Measurements from ENCODE around the gene CSNK1D. TPM values are rescaled to one million over a fixed set of nuclear protein-coding genes. Genes with fewer than 3 reads are reported as not detected.

CSNK1D gene
- 100 to 1,000 TPM; 125 to 139 (median 134) TPM for polyA plus RNA-seq (ENCODE audit: insufficient read length in 3 of 3)
- long read RNA-seq, donor 1, transcript CSNK1D-203 (10 exons, 2,047 nt): major isoform, 13 of 20 reads
- long read RNA-seq, donor 1, partial matches to known transcripts: 0 of 20 reads
- long read RNA-seq, donor 1, other reads (novel, unspliced or antisense): 0 of 20 reads
- long read RNA-seq, donor 2, transcript CSNK1D-202 (9 exons, 3,712 nt): minor isoform, 7 of 33 reads
- long read RNA-seq, donor 2, transcript CSNK1D-203 (10 exons, 2,047 nt): major isoform, 16 of 33 reads
- long read RNA-seq, donor 2, partial matches to known transcripts: 6 of 33 reads
- long read RNA-seq, donor 2, other reads (novel, unspliced or antisense): 0 of 33 reads
- long read RNA-seq, donor 3, transcript CSNK1D-203 (10 exons, 2,047 nt): major isoform, 19 of 39 reads
- long read RNA-seq, donor 3, transcript CSNK1D-202 (9 exons, 3,712 nt): minor isoform, 7 of 39 reads
- long read RNA-seq, donor 3, partial matches to known transcripts: 5 of 39 reads
- long read RNA-seq, donor 3, other reads (novel, unspliced or antisense): 0 of 39 reads
- long read RNA-seq, donor 4, transcript CSNK1D-203 (10 exons, 2,047 nt): major isoform, 17 of 27 reads
- long read RNA-seq, donor 4, transcript CSNK1D-202 (9 exons, 3,712 nt): minor isoform, 5 of 27 reads
- long read RNA-seq, donor 4, partial matches to known transcripts: 0 of 27 reads
- long read RNA-seq, donor 4, other reads (novel, unspliced or antisense): 0 of 27 reads
- long read RNA-seq, donor 5, transcript CSNK1D-203 (10 exons, 2,047 nt): major isoform, 8 of 12 reads
- long read RNA-seq, donor 5, partial matches to known transcripts: 0 of 12 reads
- long read RNA-seq, donor 5, other reads (novel, unspliced or antisense): 0 of 12 reads
- long read RNA-seq, donor 6, transcript CSNK1D-203 (10 exons, 2,047 nt): major isoform, 11 of 36 reads
- long read RNA-seq, donor 6, transcript CSNK1D-202 (9 exons, 3,712 nt): minor isoform, 5 of 36 reads
- long read RNA-seq, donor 6, partial matches to known transcripts: 14 of 36 reads
- long read RNA-seq, donor 6, other reads (novel, unspliced or antisense): 0 of 36 reads
- long read RNA-seq, donor 7, transcript CSNK1D-203 (10 exons, 2,047 nt): major isoform, 17 of 42 reads
- long read RNA-seq, donor 7, transcript CSNK1D-202 (9 exons, 3,712 nt): minor isoform, 6 of 42 reads
- long read RNA-seq, donor 7, partial matches to known transcripts: 10 of 42 reads
- long read RNA-seq, donor 7, other reads (novel, unspliced or antisense): 0 of 42 reads
- long read RNA-seq, donor 8, transcript CSNK1D-203 (10 exons, 2,047 nt): major isoform, 6 of 11 reads
- long read RNA-seq, donor 8, partial matches to known transcripts: 0 of 11 reads
- long read RNA-seq, donor 8, other reads (novel, unspliced or antisense): 0 of 11 reads
- long read RNA-seq, donor 9, transcript CSNK1D-211 (3 exons, 692 nt): minor isoform, 6 of 34 reads
- long read RNA-seq, donor 9, transcript CSNK1D-203 (10 exons, 2,047 nt): major isoform, 17 of 34 reads
- long read RNA-seq, donor 9, partial matches to known transcripts: 0 of 34 reads
- long read RNA-seq, donor 9, other reads (novel, unspliced or antisense): 0 of 34 reads
- long read RNA-seq, donor 10, transcript CSNK1D-203 (10 exons, 2,047 nt): major isoform, 10 of 32 reads
- long read RNA-seq, donor 10, partial matches to known transcripts: 13 of 32 reads
- long read RNA-seq, donor 10, other reads (novel, unspliced or antisense): 0 of 32 reads
- long read RNA-seq, donor 11, transcript CSNK1D-203 (10 exons, 2,047 nt): major isoform, 10 of 19 reads
- long read RNA-seq, donor 11, partial matches to known transcripts: 0 of 19 reads
- long read RNA-seq, donor 11, other reads (novel, unspliced or antisense): 0 of 19 reads
- long read RNA-seq, donor 12, transcript CSNK1D-202 (9 exons, 3,712 nt): minor isoform, 5 of 42 reads
- long read RNA-seq, donor 12, transcript CSNK1D-203 (10 exons, 2,047 nt): major isoform, 12 of 42 reads
- long read RNA-seq, donor 12, partial matches to known transcripts: 13 of 42 reads
- long read RNA-seq, donor 12, other reads (novel, unspliced or antisense): 0 of 42 reads
- long read RNA-seq, donor 13, partial matches to known transcripts: 0 of 9 reads
- long read RNA-seq, donor 13, other reads (novel, unspliced or antisense): 0 of 9 reads
- long read RNA-seq, donor 14: 0 reads
- long read RNA-seq, donor 15: 0 reads
- long read RNA-seq, donor 16, transcript CSNK1D-203 (10 exons, 2,047 nt): major isoform, 12 of 22 reads
- long read RNA-seq, donor 16, partial matches to known transcripts: 5 of 22 reads
- long read RNA-seq, donor 16, other reads (novel, unspliced or antisense): 0 of 22 reads

DNA sequence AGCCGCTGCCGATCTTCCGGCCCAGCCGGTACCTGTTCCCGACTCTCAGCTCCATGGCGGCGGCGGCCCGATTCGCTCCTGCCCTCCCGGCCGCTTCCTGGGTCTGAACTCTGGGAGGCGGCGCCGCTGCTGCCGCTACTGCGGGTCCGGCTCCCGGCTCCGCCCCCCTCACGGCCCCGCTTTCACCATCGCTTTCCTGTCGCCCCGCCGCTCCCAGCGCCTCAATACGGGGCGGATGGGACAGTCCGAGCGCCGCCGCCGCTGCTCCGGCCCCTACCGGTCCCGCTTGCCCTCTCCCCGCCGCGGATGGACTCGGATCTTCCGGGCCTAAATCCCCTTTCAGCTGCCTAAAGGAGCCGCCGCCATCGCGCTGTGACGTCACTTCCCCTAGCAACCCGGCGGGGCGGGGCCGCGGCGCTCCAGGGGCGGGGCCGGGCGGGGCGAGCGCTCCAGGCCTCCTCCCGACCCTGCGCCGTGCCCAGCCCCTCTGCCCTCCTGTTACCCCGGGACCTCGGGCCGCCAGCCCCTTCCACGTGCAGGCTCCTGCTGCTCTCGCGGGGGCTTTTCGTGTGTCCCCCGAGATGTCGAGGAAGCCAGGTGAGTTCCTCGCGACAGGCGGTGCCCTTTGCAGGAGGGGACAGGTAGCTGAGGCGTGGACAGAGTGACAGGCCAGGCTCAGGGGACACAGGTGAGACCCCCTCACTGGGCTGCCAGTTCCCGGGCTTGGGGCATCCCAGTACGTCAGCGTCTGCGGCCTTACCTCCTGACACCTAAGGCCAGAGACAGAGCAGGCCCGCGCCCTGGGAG lies at the start of gene CSNK1D:
Gene CSNK1D, minus strand, starts transcription at position 374 of the 807 bp plus-strand sequence. Its CDS starts 319 bp downstream, at position 55.
- DNase-seq: peak; percentile 92

DNA sequence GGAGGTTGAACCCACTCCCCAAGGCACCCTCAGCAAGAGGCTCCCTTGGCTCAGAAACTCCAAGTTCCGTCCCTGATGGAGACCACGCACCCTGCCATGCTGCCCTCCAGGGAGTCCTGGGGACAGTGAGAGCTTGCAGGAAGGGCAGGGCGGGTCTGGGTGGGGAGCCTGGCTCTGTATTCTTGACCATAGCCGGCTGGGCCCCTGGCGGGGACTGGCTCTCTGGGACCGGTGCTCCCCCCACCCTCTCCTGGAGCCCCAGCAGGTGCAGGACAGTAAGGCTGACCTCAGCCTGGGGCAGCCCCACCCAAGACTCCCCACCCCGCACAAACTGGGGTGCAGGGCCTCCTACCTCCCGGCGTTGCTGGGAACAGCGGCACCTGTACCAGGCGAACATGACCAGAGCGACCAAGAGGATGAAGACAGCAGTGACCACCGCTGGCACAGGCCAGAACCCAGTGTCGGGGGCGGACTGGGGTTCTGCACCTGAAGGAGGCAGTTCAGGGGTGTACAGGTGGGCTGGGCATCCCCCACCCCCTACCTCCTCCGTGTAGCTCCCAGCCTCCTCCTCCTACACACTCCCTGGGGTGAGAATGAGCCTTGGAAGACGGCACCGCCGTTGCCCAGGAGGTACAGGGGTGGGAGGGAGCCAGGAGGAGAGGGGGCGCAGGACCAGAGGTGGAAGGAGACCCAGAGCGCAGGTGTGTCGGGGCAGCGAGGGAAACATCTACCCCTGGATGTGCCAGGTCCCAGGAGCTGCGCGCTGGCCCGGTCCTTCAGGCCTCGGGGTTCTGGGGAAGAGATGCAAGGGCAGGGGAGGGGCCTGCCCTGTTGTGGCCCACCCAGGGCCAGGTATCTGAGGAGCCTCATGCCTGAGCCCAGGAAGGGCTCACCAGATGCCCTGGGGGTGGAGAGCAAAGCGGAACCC lies 49.3 kb upstream of the CSNK1D start:
- DNase-seq: no peak

DNA sequence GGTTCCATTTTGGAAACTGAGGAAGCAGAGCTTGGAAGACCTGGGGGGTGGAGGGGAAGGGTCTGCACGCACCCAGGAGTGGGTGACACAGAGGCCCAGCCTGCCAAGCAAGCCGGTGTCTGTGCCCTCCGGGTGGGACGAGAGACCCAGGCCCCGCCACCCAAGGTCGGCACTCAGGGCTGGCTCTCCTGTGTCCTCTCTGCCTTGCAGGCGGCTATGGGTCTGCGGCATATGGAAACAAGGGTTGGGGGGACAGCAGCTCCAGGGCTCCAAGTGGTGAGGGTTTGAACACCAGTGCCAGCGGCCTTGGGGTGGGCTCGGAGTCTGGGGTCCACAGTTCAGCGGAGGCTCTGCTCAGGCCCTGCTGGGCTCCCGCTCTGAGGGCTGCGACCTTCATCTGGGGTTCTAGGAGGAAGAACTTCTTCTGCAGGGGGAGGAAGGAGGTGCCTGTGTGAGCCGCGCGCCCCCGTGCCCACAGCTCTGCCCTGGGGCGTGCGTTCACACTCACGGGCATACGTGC lies 48.5 kb upstream of the CSNK1D start:
- DNase-seq: no peak

DNA sequence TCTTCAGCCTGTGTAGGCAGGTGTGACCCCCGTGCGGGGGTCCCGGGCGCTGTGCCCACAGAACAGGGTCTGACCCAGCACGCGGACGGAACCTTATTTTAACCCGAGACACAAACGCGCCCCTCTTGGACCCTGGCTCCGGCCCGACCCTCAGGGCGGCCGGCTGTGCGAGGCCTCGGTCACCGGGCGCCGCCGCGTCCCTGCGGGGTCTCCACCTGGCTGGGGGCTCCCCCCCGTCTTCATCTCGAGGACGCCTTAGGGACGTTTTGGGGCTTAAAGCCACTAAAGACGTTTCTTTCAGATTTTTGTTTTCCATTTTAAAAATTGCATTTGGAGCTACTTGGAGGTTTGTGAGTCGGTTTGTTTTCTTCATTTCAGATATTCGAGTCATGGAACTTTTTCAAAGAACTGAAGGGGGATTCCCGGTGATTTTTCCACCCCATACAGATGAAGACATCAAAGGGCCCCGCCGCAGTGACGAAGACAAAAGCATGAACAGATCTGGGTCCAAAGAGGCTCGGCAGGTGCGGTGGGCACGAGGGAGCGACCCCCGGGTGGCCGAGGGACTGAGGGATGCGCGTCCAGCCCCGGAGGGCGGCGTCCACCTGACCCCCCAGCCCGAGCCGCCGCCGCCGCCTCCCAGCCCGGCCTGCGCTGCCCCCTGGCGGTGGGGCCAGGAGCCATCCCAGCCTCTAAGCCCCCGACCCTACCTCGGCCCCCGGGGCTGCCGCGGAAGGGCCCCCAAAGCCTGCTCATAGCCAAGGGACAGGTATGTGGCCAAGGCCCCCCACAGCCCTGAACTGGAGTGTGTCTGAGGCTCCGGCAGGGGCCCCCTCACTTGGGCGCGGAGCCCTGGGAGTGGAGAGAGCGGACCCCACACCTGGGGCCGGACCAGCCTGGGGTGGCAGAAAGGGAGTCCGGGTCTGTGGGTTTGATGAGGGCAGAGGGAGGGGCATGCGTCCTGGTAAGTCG lies 47.7 kb upstream of the CSNK1D start:
- DNase-seq: no peak

DNA sequence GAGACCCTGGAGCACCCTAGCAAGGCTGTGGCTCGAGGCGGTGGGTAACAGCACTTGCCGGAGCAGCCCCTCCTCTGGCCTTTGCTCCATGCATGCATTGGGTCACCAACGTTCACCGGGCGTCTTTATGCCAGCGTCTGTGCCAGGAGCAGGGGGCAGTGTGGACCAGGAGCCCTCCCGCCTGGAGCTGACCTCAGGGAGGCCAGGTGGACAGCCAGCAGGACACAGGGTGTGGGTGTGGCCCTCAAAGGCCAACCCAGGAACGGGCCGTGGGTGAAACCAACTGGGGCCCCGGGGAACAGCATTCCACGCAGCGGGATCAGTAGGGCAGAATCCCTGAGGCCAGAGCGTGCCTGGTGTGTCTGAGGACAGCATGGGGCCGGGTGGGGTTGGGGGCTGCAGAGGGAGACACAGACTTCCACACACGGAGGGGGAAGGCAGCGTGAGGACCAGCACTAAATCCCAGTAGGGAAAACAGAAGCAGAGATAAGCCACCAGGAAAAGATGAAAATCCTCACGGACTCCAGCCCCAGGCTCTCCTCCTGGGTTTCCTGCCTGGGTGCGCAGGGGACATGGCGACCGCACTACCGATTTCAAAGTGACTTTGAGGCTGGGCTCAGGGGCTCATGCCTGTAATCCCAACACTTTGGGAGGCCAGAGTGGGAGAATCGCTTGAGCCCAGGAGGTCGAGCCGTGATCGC lies 46.8 kb upstream of the CSNK1D start:
- no peak for DNase-seq

DNA sequence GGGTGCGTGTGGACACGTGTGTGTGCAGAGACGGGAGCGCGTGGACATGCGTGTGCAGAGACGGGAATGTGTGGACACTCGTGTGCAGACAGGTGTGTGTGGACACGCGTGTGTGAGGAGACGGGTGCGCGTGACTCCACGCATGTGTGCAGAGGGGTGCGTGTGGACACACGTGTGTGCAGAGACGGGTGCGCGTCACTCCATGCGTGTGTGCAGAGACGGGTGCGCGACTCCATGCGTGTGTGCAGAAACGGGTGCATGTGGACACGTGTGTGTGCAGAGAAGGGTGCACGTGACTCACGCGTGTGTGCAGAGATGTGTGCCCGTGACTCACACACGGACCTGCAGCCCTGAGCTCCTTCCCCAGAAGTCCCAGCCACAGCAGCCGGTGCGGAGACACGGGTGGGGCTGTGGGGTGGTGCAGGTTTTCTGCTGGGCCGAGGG lies 46.1 kb upstream of the CSNK1D start:
- DNase-seq: no peak

DNA sequence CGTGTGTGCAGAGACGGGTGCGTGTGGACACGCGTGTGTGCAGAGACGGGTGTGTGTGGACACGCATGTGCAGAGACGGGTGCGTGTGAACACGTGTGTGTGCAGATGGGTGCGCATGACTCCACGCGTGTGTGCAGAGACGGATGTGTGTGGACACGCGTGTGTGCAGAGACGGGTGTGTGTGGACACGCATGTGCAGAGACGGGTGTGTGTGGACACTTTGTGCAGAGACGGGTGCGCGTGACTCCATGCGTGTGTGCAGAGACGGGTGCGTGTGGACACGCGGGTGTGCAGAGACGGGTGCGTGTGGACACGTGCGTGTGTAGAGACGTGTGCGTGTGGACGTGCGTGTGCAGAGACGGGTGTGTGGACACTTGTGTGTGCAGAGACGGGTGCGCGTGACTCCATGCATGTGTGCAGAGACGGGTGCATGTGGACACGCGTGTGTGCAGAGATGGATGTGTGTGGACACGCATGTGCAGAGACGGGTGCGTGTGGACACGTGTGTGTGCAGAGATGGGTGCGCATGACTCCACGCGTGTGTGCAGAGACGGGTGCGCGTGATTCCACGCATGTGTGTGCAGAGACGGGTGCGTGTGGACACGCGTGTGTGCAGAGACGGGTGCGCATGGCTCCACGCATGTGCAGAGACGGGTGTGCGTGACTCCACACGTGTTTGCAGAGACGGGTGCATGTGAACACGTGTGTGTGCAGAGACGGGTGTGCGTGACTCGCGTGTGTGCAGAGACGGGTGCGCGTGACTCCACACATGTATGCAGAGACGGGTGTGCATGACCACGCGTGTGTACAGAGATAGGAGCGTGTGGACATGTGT lies 45.5 kb upstream of the CSNK1D start:
- DNase-seq: no peak

- no peak for DNase-seq
Measured at GRCh38 chr17:82318169-82318498, 44.6 kb upstream of the CSNK1D start.

GRCh38 chr17:82317394-82318168 lies 44.1 kb upstream of the CSNK1D start, which contains the start of gene CD7:
Gene CD7, minus strand, starts transcription at chr17:82317608. Its CDS starts 113 bp downstream, at chr17:82317495.
- no peak for DNase-seq

GRCh38 chr17:82316651-82317393 lies 43.3 kb upstream of the CSNK1D start:
- no peak for DNase-seq

DNA sequence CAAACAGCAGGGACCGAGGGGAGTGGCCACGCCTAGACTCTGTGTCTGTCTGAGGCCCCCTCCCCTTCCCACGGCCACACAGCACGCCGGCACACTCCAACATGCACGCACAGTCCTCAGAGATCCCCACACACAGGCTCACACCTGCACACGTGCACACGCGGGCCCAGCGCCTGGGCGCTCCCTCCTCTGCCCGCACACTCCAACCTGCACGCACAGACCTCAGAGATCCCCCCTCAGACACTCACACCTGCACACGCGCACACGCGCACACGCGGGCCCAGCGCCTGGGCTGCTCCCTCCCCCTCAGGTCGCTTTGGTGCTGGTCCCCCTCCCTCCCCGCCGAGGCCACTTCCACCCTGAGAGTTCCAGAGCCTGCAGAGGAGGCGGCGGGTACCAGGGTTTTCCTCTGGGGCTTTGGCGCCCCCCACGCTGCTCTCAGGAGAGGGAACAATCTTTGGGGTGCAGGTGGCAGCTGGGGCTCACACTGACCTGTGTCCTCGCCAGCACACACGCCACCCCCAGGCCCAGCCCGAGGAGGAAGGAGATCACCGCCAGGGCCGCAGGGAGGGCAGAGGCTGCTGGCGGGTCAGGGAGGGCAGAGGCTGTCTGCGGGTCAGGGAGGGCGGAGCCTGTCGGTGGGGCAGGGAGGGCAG lies 42.3 kb upstream of the CSNK1D start:
- DNase-seq: no peak
